Keratinocyte (primary cell): ENCODE data around the gene C22orf31.
"Not testable (repeated sequence)": the region's sequence is repeated elsewhere in the genome, so short reads cannot be mapped to it uniquely, and the experiment has no call there.

Source experiments
- EZH2 ChIP-seq: IDR thresholded peaks from one replicate; pipeline ENCODE4 v1.6.1; 2012; ENCODE audit warnings: inconsistent platforms, mild to moderate bottlenecking, low read length, moderate library complexity
- TF ChIP-seq, protein P1 (sequence below), 3 experiments: IDR thresholded peaks in 1 of 3; conservative IDR thresholded peaks in 1 of 3; optimal IDR thresholded peaks in 1 of 3; 2 replicates in 2 of 3; 3 replicates in 1 of 3; pipeline versions ENCODE3 to v1.5.1; 2011; ENCODE audit warnings: low read length in 3 of 3, mild to moderate bottlenecking in 3 of 3, moderate library complexity in 2 of 3, control low read depth in 1 of 3, inconsistent platforms in 1 of 3; ENCODE audit not compliant: insufficient read depth in 2 of 3; ENCODE audit errors: extremely low read depth in 1 of 3

DNA sequence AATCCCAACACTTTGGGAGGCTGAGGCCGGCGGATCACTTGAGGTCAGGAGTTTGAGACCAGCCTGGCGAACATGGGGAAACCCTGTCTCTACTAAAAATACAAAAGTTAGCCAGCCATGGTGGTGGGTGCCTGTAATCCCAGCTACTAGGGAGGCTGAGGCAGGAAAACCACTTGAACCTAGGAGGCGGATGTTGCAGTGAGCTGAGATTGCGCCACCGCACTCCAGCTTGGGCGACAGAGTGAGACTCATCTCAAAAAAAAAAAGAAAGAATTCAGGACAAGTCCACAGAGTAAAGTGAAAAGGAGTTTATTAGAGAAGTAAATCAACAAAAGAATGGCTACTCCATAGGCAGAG, 21.9 kb upstream of the C22orf31 start:
- TF ChIP-seq, protein P1, sequence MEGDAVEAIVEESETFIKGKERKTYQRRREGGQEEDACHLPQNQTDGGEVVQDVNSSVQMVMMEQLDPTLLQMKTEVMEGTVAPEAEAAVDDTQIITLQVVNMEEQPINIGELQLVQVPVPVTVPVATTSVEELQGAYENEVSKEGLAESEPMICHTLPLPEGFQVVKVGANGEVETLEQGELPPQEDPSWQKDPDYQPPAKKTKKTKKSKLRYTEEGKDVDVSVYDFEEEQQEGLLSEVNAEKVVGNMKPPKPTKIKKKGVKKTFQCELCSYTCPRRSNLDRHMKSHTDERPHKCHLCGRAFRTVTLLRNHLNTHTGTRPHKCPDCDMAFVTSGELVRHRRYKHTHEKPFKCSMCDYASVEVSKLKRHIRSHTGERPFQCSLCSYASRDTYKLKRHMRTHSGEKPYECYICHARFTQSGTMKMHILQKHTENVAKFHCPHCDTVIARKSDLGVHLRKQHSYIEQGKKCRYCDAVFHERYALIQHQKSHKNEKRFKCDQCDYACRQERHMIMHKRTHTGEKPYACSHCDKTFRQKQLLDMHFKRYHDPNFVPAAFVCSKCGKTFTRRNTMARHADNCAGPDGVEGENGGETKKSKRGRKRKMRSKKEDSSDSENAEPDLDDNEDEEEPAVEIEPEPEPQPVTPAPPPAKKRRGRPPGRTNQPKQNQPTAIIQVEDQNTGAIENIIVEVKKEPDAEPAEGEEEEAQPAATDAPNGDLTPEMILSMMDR (optimal IDR thresholded peaks at IDR 0.05 in 1 of 3, IDR thresholded peaks at IDR 0.05 in 1 of 3, conservative IDR thresholded peaks at IDR 0.05 in 1 of 3; ENCODE audit: extremely low read depth in 1 of 3, insufficient read depth in 2 of 3, low read length in 3 of 3) = not testable (repeated sequence)
- TF ChIP-seq EZH2 = not testable (repeated sequence)
